ENCODE results near the gene DNAI2.
"Not testable (repeated sequence)": the region's sequence is repeated elsewhere in the genome, so short reads cannot be mapped to it uniquely, and the experiment has no call there.

DNA sequence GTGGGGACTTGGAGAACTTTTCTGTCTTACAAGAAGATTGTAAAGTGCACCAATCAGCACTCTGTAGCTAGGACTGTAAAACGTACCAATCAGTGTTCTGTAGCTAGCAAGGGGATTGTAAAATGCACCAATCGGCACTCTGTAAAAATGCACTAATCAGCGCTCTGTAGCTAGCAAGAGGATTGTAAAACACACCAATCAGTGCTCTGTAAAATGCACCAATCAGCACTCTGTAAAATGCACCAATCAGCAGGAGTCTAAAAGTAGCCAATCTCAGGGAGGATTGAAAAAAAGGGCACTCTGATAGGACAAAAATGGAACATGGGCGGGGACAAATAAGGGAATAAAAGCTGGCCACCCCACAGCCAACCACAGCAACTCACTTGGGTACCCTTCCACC lies 7.0 kb upstream of the DNAI2 start:
- TF ChIP-seq, protein P1, sequence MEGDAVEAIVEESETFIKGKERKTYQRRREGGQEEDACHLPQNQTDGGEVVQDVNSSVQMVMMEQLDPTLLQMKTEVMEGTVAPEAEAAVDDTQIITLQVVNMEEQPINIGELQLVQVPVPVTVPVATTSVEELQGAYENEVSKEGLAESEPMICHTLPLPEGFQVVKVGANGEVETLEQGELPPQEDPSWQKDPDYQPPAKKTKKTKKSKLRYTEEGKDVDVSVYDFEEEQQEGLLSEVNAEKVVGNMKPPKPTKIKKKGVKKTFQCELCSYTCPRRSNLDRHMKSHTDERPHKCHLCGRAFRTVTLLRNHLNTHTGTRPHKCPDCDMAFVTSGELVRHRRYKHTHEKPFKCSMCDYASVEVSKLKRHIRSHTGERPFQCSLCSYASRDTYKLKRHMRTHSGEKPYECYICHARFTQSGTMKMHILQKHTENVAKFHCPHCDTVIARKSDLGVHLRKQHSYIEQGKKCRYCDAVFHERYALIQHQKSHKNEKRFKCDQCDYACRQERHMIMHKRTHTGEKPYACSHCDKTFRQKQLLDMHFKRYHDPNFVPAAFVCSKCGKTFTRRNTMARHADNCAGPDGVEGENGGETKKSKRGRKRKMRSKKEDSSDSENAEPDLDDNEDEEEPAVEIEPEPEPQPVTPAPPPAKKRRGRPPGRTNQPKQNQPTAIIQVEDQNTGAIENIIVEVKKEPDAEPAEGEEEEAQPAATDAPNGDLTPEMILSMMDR (IDR thresholded peaks at IDR 0.05): not testable (repeated sequence)
- not testable (repeated sequence) for TF ChIP-seq POLR2A (IDR thresholded peaks at IDR 0.05)
